ENCODE results near the gene PSD.
"Not testable (repeated sequence)": the region's sequence is repeated elsewhere in the genome, so short reads cannot be mapped to it uniquely, and the experiment has no call there.

PSD gene
- 3.5 to 5.9 reads per million in 2 experiments for total RNA-seq

DNA sequence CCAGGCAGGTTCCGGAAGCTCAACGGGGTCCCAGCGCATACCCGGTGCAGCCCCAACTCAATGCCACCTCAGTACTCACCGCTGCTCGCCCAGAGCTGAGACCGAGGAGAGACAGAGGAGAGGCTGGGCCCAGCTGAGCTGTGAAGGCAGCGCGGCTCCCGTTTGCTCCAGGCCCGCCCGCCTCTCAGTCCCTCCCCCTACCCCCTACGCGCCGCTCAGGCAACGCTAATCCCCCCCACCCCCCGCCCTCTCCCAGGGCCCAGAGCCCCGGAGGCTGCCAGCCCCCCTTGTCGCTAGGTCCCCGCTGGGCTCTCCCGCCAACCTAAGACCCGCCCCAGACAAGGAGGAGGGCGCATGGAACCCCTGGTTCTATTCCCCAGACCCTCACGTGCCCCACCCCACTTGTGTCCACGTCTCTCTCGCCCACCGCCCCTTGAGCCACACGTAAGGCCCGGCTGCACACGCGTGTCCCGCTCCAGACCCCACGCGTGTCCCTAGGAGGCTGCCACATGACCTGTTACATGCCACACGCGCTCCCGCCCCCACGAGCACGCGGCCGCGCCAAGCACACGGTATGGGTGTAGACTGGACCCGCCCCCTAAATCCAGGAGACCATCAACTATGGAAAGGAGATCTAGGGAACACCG is at the start of gene PSD:
Gene PSD, minus strand, starts transcription at position 164 of the 647 bp plus-strand sequence. CDS start 1,747 bp downstream, outside the sequence.
- DNase-seq (ENCODE audit: low read depth): no peak

DNA sequence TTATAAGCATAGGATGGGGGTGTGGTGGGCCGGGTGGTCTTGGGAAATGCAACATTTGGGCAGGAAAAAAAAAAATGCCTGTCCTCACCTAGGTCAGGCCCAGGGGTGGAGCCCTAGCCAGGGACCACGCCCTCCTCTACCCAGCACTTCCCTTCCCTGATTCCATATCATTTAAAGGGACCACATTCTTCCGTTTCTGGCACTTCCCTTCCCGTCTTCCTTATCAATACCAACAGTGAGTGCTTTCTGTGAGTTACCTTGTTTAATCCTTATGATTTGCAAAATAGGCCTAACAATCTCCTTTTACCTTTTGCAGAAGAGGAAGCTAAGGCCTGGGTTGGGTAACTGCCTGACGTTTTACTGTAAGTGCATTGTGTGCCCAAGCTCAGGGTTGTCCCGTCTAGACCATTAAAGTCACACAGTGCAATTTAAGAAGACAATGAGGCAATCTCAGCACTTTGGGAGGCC is 49.4 kb upstream of the PSD start:
- DNase-seq (ENCODE audit: low read depth): no peak

DNA sequence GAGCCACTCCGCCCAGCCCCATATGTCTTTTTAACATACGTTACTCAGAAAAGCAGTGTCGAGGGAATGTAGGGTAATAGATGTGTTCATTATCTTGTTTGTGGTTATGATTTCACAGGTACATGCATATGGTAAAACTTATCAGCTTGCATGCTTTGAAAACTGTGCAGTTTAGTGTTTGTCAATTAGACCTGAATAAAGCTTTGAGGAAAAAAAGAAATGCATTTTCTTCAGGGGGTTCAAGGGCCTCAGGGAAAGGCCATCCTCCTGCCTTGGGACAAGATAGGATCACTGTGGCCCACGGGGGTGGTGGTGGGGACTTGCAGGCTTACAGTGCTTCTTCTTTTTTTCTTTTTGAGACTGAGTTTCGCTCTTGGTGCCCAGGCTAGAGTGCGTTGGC is 48.7 kb upstream of the PSD start:
- no peak for DNase-seq (ENCODE audit: low read depth)

DNA sequence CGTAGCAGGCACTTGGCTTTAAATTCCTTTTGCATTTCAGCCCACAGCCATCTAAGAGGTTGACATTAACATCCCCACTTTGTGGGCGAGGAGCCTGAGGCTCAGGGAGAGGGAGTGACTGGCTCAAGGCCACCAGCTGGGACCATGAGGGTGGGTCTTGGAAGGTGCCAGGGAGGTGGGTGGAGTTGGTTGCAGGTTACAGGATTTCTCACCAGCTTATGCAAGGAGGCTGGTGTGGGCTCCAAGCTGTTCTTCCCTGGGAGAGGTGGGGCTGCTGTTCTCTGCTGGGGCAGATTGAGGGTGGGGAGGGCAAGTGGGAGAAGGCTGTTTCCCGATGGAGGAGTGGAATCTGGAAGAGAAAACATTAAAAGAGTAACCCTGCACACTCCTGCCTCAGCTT is 46.9 kb upstream of the PSD start:
- DNase-seq (ENCODE audit: low read depth): no peak

DNA sequence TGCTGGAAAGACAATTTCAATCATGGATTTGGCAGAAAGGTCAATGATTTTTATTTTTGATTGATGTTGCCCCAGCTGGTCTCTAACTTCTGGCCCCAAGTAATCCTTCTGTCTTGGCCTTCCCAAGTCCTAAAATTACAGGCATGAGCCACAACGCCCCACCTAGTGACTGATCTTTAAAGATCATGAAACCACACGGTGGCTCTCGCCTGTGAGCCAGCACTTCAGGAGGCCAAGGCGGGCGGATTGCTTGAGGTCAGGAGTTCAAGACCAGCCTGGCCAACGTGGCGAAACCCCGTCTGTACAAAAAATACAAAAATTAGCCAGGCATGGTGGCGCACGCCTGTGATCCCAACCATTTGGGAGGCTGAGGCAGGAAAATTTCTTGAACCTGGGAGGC is 45.4 kb upstream of the PSD start:
- no peak for DNase-seq (ENCODE audit: low read depth)

DNA sequence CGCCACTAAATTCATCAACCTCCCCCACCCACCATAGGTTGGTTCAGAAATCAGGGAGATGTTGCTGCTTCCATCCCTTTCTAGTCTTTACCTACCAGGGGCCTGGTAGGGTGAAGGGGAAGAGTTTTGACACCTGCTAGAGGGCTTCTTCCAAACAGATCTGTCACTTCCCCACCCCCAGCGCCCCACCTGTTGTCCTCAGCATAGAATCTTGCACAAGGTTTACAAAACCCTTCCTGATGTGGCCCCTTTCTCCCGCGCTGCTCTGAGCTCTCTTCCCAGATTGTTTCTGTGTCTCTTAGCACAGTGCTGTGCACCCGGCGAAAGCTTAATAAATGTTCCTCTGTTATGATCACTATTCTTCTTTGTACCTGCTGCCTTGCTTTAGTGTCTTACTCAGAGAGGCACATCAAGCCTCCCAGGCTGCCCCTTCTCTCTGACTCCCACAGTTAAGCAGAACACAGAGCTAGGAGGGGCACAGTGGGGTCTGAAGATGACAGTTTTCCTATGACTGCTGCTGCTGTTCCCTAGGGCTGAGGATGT is 44.0 kb upstream of the PSD start:
- DNase-seq (ENCODE audit: low read depth): no peak

DNA sequence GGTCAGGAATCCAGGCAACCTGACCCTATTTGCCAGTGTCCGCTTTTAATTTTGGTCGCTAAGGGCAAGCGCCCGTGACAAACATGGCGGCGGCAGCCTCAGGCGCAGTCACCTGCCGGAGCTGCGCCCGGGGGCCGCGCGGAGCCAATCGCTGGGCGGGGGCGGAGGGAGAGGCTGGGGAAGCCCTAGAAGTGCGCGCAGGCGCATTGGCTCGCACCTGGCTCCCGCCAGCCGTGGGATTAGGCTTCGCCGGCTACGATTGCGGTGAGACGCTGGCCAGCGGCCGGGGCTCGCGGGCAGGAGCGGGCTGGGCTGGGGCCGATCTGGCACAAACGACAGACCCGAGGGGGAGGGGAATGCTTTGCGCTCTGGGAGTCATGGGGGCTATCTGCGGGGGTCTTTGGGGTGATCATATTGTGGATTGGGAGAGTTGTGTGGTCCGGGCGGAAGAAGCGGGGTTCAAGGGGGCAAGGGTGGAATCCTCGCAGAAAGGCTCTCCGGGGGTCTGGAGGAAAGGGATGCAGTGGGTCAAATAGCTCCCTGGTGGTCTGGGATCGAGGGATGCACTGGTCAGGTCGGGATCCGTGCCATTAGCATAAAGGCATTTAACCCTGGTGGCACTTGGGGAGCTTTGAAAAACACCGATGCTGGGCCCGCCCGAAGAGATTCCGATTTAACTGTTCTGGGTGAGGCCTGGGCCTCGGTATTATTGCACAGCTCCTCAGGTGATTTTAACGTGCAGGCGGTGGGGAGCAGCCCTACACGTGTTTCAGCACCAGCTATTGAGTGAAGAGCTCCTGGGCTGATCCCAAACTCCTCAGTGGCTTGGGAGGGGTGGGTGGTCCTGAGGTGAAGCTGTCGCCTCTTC is 42.8 kb upstream of the PSD start:
- DNase-seq (ENCODE audit: low read depth): peak; percentile 91

DNA sequence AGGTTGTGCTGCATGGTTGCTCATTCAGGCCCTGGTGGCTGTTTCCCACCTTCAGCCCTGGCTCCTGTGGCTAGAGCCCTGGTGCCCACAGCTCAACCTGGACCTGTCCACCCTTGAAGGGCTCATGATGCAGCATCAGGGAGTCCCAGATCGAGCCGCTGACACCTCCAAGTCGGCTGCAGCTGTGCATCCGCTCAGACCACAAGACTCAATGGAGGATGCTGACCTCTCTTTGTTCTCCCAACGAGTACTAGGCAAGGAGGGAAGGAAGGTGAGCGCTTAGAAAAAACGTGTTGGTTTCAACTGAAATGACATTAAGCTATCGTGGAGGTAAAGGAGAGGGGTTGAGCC is 42.2 kb upstream of the PSD start:
- no peak for DNase-seq (ENCODE audit: low read depth)

DNA sequence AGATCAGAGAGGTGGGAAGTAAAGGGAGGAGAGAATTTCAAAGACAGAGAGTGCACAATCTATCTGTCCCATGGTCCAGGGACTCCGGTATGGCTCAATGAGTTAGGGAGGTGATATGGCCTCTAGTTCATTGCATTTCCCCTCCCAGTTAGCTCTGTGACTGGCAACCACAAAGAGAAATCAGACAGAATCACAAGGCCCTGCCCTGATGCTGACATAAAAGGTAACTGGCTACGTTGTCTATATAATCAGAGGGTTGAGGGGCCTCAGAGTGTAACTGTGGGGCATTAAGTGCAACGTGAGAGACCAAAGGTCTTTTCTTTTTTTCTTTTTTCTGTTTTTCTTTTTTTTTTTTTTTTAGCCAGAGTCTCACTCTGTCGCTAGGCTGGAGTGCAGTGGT is 40.1 kb upstream of the PSD start:
- no peak for DNase-seq (ENCODE audit: low read depth)

DNA sequence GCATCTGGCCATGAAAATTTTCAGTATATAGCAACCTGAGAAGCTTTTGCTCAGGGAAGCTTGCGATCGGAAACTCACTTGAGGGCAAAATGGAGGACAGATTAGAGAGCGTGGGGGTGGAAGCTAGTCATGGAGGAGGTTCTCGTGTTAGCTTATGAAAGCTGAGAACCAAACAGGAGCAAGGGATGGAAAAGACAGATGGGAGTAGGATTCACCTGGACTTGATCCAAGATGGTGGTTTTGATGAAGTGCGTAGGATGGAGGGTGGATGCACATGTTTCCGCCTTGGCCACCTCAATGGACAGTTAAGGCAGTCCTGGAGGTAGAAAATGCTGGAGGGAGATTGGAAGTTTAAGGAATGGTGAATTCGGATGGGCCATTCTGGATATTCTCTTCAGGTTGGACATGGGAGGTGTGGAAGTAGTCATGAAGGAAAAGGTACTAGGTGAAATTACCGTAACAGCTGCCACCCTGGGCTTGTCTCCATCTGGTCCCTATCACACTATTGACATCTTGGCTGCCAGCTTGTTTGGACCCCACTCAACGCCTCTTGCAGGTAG is 39.1 kb upstream of the PSD start:
- no peak for DNase-seq (ENCODE audit: low read depth)

DNA sequence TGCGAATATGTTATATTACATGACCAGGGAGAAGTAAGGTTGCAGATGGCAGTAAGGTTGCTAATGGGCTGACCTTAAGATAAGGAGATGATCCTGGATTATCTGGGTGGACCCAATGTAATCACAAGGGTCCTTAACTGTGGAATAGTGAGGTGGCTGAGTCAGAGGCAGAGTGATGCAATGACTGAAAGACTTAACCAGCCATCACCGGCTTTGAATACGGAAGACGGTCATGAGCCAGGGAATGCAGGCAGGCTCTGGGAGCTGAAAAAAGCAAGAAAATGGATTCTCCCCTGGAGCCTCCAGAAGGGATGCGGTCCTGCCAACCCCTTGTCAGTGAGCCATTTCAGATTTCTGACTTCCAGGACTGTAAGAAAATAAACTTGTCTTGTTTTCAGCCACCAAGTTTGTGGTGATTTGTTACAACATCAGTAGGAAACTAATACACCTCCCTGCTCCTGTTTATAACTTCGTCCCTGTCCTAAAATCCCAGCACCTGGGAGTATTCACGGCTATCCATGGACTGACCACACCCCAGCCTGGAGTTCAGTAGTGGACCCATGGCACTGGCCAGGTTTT is 37.4 kb upstream of the PSD start:
- no peak for DNase-seq (ENCODE audit: low read depth)

DNA sequence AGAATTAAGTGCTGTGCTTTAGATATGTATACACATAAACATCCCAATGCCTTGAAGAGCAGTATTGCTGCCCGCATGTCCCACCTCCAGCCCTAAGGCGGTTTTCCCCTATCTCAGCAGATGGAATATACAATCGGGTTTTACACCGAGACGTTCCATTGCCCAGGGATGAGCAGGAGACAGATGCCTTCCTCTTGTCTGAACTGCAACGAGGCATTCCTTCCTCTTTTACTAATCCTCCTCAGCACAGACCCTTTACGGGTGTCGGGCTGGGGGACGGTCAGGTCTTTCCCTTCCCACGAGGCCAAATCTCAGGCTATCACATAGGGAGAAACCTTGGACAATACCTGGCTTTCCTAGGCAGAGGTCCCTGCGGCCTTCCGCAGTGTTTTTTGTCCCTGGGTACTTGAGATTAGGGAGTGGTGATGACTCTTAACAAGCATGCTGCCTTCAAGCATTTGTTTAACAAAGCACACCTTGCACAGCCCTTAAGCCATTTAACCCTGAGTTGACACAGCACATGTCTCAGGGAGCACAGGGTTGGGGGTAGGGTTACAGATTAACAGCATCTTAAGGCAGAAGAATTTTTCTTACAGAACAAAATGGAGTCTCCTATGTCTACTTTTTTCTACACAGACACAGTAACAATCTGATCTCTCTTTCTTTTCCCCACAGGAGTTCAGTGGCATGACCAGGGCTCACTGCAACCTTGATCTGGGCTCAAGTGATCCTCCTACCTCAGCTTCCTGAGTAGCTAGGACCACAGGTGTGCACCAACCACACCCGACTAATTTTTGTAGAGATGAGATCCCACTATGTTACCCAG is 36.3 kb upstream of the PSD start:
- DNase-seq (ENCODE audit: low read depth): not testable (repeated sequence)

DNA sequence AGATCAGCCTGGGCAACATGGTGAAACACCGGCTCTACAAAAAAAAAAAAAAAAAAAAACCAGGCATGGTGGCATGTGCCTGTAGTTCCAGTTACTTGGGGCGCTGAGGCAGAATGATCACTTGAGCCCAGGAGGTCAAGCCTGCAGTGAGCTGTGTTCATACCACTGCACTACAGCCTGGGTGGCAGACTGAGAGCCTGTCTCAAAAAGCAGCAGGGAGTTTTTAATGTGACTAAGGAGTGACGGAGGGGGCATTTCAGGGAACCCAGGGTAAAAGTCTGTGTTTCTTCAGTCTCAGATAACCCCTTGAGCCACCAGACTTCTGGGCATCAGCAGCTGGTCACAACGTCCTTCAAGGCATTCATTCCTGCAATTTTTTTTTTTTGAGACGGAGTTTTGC is 34.9 kb upstream of the PSD start:
- DNase-seq (ENCODE audit: low read depth): no peak

DNA sequence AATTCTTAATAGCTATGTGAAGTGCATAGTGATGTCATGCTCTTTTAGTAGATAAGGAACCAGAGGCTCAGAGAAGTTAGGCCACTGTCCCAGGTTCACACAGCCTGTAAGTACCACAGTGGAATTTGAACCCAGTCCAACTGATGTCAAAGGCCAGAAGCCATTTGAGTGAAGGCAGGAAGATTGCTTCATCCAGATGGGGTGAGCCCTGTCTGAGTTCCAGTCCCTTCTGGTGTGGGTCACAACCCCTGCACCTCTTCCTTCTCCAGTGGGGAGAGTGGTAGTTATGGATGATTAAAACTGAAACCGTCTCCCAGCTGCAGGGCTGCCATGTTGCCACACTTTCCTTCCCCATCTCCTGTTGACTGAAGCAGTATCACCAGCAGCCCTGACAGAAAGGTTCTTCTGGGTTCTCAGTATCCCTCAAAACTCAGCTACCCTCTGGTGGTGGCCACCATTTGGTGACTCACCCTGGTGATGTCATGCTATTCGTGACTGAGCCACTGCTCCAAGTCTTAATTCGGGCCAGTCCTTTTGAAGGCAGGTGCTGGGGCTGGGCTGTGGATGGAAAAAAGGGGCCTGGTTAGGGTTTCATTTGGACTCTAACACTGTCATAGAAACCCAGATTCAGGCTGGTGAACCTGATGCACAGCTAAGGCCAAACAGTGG is 34.2 kb upstream of the PSD start:
- no peak for DNase-seq (ENCODE audit: low read depth)

DNA sequence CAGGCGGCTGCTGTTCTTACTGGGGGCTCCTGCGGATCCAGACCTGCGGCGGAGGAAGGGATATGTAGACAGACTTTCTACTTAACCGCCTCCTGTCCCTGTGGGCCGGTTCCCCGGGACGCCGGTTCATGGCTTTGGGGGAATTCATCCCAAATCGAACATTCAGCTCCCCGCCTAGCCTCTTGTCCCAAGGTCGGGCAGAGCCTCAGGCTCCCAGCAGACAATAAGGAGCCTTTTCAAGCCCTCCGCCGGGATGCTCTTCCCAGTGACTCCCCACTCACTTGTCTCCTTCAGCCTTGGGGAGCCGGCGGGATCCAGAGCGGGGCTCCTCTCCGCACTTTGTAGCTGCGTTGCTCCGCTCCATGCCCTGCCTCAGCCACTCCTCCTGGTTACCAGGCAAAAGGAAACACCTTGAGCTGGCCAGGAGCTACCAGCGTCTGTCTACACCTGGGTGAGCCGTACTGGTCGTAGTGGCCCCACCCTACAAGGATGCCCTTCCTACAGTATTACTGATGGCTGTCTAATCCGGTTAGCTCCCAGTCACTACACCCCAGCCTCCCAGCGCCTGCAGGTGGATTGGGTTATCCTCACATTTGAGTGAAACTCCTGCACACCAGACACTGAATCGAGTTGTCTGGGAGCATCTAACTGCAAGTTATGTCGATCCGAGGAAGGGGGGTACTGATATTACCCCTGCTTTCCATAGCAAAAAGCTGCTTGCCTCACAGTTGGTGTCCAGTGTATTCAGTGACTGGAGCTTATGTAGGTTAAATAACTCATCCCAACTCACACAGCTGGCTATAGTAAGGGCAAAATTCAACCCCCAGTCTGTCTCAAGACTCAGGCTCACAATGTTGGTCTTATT is 32.8 kb upstream of the PSD start, which contains the start of gene C10orf95:
Gene C10orf95, minus strand, starts transcription at position 439 of the 865 bp plus-strand sequence. CDS start 450 bp downstream, outside the sequence.
- DNase-seq (ENCODE audit: low read depth): no peak

DNA sequence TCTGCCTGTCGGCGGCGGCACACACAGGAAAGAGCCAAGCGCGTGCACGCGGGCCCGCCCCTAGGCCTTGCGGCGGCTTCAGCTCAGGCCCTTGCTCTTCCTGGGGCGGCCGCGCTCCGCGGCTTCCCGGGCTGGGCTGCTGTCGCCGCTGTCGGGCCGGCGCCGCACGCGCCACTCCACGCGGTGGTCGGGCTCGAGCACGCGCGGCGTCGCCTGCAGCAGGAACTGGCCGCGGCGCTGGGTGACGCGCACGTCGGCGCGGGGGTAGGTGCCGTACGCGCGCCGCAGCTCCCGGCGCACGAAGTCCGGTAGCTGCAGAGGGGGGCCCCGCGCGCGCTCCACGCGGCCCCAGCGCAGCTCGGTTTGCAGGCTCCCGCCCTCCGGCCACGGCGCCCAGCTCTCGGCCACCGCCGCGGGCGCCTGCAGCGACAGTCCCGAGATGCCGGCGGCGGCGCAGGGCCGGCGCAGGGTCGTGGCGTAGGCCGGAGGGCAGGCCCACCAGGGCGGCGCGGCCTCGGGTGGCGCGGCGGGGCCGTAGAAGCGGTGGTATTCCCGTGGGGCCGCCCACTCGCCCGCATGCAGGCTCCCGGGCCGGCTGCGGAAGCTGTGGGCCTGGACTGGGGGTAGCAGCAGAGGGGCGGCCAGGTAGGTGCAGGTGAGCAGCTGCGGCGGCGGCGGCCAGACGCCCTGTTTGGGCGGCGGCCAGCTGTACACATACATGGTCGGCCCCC is 32.0 kb upstream of the PSD start:
- peak; percentile 79 for DNase-seq (ENCODE audit: low read depth)

DNA sequence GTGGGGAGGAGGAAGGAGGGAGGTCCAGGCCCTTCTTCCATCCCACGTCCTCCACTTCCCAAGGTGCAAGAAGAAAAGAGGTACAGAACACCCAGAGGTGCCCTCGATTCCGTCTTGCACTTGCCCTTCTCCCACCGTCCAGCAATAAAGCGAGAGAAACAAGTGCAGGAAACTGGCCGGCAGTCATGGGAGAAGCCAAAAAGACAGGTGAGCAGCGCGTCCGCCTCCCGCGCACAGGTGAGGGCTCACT is 31.5 kb upstream of the PSD start:
- no peak for DNase-seq (ENCODE audit: low read depth)

DNA sequence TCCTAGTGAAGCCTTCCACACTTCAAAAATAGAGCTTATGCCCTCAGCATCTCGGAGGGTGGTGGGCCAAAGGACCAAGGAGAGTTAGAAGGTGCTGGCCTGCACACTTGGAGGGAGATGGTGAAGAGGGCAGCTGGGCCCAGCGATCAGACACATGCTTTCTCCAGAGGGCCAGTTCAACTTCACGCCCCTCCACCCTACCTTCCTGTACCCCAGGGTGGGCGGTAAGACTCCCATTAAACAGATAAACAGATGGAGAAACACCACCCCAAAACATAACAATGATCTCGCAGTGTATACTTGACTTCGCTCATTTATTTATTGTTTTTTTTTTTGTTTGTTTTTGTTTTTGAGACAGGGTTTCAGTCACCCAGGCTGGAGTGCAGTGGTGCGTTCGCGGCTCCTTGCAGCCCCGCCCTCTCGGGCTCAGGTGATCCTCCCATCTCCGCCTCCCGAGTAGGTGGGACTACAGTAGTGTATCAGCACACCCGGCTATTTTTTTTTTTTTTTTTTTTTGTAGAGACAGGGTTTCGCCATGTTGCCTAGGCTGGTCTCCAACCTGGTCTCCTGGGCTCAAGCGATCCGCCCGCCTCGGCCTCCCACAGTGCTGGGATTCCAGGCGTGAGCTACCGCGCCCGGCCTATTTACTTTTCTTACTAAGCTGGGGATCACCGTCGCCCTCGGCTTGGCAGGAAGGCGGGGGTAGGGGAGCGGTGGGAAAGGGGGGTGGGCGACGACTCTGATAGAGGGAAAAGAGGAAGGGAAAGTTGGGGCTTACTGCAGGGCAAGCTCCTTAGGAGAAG is 30.9 kb upstream of the PSD start:
- peak; percentile 82 for DNase-seq (ENCODE audit: low read depth)

DNA sequence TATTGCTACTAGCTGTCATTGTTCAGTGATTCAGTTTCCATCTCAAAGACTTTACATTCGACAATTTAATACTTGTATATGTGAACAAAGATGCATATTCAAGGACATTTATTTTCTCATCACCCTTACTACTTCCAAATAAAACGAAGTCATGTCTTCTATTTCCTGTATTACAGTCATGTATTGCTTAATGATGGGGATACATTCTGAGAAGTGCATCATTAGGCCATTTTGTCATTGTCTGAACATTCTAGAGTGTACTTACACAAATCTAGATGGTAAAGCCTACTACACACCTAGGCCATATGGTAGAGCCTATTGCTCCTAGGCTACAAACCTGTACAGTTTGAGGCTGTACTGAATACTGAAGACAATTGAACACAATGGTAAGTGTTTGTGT is 26.3 kb upstream of the PSD start:
- no peak for DNase-seq (ENCODE audit: low read depth)

All from T follicular helper cell (primary cell).